GM23338 (cell line): ENCODE measurements around the gene KLF7.

ENCODE experiments used
- CREB1 ChIP-seq: fragments of 250-450 bp; sonication (Bioruptor Pico); IDR thresholded peaks from 2 replicates; pipeline ENCODE4 v1.5.0; 2020; ENCODE audit warnings: low read depth, mild to moderate bottlenecking, moderate library complexity
- EZH2 ChIP-seq: fragments of 200-600 bp; sonication (generic); IDR thresholded peaks from one replicate; pipeline ENCODE4 v1.8.0; 2017; ENCODE audit warnings: antibody characterized with exemption, mild to moderate bottlenecking, low read depth; ENCODE audit not compliant: unreplicated experiment
- EZH2phosphoT487 ChIP-seq: fragments of 200-600 bp; sonication (generic); IDR thresholded peaks from one replicate; pipeline ENCODE4 v1.8.1; 2018; ENCODE audit warnings: antibody characterized with exemption; ENCODE audit not compliant: unreplicated experiment
- POLR2AphosphoS5 ChIP-seq: IDR thresholded peaks from 2 replicates; pipeline ENCODE4 v1.6.1; 2016; ENCODE audit warnings: antibody characterized with exemption, low read depth
- TF ChIP-seq, protein P1 (sequence below), 2 experiments: fragments of 200-600 bp in 1 of 2; sonication (generic) in 1 of 2; conservative IDR thresholded peaks; 2 replicates each; pipeline versions ENCODE4 v1.5.1 to v1.6.1; 2016 to 2017; ENCODE audit warnings: antibody characterized with exemption in 2 of 2, low read depth in 2 of 2, mild to moderate bottlenecking in 2 of 2, moderate library complexity in 1 of 2
- TF ChIP-seq, protein P2 (sequence below): IDR thresholded peaks from one replicate; pipeline ENCODE4 v1.6.1; 2018; ENCODE audit warnings: antibody characterized with exemption; ENCODE audit not compliant: unreplicated experiment
- TF ChIP-seq, protein P3 (sequence below): IDR thresholded peaks from 2 replicates; pipeline ENCODE4 v1.6.1; 2016; ENCODE audit warnings: antibody characterized with exemption

DNA sequence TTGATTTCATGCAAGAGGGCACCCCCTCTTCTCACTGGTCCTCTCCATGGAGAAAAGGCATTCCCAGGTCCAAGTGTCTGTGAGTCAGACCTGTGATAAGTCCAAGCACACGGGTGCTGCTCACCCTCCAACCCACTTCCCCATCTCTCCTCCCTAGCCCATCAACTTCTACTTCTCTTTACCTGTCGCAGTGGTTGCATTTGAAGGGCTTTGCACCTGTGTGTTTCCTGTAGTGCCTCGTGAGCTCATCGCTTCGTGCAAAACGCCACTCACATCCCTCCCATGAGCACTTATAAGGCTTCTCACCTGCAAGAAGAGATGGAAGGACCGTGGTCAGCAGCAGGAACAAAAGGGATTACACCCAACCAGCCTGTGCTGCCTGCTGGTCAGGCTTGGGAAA lies 77.5 kb downstream of the KLF7 start:
- TF ChIP-seq, protein P1, sequence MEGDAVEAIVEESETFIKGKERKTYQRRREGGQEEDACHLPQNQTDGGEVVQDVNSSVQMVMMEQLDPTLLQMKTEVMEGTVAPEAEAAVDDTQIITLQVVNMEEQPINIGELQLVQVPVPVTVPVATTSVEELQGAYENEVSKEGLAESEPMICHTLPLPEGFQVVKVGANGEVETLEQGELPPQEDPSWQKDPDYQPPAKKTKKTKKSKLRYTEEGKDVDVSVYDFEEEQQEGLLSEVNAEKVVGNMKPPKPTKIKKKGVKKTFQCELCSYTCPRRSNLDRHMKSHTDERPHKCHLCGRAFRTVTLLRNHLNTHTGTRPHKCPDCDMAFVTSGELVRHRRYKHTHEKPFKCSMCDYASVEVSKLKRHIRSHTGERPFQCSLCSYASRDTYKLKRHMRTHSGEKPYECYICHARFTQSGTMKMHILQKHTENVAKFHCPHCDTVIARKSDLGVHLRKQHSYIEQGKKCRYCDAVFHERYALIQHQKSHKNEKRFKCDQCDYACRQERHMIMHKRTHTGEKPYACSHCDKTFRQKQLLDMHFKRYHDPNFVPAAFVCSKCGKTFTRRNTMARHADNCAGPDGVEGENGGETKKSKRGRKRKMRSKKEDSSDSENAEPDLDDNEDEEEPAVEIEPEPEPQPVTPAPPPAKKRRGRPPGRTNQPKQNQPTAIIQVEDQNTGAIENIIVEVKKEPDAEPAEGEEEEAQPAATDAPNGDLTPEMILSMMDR (conservative IDR thresholded peaks at IDR 0.05; ENCODE audit: low read depth in 2 of 2), result no peak
- TF ChIP-seq, protein P2, sequence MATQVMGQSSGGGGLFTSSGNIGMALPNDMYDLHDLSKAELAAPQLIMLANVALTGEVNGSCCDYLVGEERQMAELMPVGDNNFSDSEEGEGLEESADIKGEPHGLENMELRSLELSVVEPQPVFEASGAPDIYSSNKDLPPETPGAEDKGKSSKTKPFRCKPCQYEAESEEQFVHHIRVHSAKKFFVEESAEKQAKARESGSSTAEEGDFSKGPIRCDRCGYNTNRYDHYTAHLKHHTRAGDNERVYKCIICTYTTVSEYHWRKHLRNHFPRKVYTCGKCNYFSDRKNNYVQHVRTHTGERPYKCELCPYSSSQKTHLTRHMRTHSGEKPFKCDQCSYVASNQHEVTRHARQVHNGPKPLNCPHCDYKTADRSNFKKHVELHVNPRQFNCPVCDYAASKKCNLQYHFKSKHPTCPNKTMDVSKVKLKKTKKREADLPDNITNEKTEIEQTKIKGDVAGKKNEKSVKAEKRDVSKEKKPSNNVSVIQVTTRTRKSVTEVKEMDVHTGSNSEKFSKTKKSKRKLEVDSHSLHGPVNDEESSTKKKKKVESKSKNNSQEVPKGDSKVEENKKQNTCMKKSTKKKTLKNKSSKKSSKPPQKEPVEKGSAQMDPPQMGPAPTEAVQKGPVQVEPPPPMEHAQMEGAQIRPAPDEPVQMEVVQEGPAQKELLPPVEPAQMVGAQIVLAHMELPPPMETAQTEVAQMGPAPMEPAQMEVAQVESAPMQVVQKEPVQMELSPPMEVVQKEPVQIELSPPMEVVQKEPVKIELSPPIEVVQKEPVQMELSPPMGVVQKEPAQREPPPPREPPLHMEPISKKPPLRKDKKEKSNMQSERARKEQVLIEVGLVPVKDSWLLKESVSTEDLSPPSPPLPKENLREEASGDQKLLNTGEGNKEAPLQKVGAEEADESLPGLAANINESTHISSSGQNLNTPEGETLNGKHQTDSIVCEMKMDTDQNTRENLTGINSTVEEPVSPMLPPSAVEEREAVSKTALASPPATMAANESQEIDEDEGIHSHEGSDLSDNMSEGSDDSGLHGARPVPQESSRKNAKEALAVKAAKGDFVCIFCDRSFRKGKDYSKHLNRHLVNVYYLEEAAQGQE, result no peak
- TF ChIP-seq EZH2 (no peak), POLR2AphosphoS5 (no peak), EZH2phosphoT487 (no peak), CREB1 (CRISPR knock-in tag) (no peak)
- TF ChIP-seq, protein P3, sequence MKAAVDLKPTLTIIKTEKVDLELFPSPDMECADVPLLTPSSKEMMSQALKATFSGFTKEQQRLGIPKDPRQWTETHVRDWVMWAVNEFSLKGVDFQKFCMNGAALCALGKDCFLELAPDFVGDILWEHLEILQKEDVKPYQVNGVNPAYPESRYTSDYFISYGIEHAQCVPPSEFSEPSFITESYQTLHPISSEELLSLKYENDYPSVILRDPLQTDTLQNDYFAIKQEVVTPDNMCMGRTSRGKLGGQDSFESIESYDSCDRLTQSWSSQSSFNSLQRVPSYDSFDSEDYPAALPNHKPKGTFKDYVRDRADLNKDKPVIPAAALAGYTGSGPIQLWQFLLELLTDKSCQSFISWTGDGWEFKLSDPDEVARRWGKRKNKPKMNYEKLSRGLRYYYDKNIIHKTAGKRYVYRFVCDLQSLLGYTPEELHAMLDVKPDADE, result no peak
